Hematopoietic multipotent progenitor cell treated with erythropoietin and hydrocortisone succinate and interleukin-3 and kit ligand, for 15 days (in vitro differentiated cells): ENCODE data around the gene ACVR1B.

Experiments used
- DNase-seq: peaks from one replicate; pipeline ENCODE4 v3.0.0-alpha.2; 2015; ENCODE audit warnings: low spot score

Gene ACVR1B

GRCh38 chr12:52045794-52046199, 94.3 kb downstream of the ACVR1B start:
- no peak for DNase-seq
